BLaER1 treated with 17β-estradiol and CSF1 and Interleukin-3, amounts not matched to agents 10 nM and 100 nM (cell line): ENCODE data around the gene IGF2BP2.

Experiments used
- H3K27ac ChIP-seq, 11 experiments: shearing (Covaris generic); formaldehyde crosslinking; 2 replicates each; pipeline ENCODE4 v1.8.1; 2022
- H3K27me3 ChIP-seq, 11 experiments: shearing (Covaris generic); formaldehyde crosslinking; 2 replicates each; pipeline ENCODE4 v1.8.1; 2022
- H3K36me3 ChIP-seq, 11 experiments: shearing (Covaris generic); formaldehyde crosslinking; 2 replicates each; pipeline ENCODE4 v1.8.1; 2022
- H3K4me1 ChIP-seq, 10 experiments: shearing (Covaris generic); formaldehyde crosslinking; 2 replicates each; pipeline ENCODE4 v1.8.1; 2022
- H3K4me2 ChIP-seq, 11 experiments: shearing (Covaris generic); formaldehyde crosslinking; 2 replicates each; pipeline ENCODE4 v1.8.1; 2022
- H3K4me3 ChIP-seq, 10 experiments: shearing (Covaris generic); formaldehyde crosslinking; 2 replicates each; pipeline ENCODE4 v1.8.1; 2022
- H3K9ac ChIP-seq, 11 experiments: shearing (Covaris generic); formaldehyde crosslinking; 2 replicates each; pipeline ENCODE4 v1.8.1; 2022
- H3K9me3 ChIP-seq, 11 experiments: shearing (Covaris generic); formaldehyde crosslinking; replicated peaks in 1 of 11; 2 replicates each; pipeline ENCODE4 v1.8.1; 2022
- H4K20me1 ChIP-seq, 11 experiments: shearing (Covaris generic); formaldehyde crosslinking; 2 replicates each; pipeline ENCODE4 v1.8.1; 2022
- Cebpa-rat ChIP-seq, 11 experiments: shearing (Covaris generic); IDR thresholded peaks; 2 replicates each; pipeline ENCODE4 v1.8.1; 2022

IGF2BP2 gene

GRCh38 chr3:185737740-185738680, 86.8 kb downstream of the IGF2BP2 start:
- peak overlapping the region in 7 of 11 experiments; percentile 1 to 34 (median 16); a peak in 8 of 22 replicates for H3K4me2 ChIP-seq

GRCh38 chr3:185737020-185737419, 87.8 kb downstream of the IGF2BP2 start:
- no peak overlapping the region for H3K9ac ChIP-seq
- H3K36me3 ChIP-seq = no peaks in the 10 kb centered on the region
- H3K4me2 ChIP-seq = no peak overlapping the region
- H3K9me3 ChIP-seq = 0 out of 22 replicates have a peak, but pooled peaks cover 0 to 5% (median 0%) of the 10 kb centered on the region in 11 experiments
- H3K4me3 ChIP-seq = no peak overlapping the region
- no peaks in the 10 kb centered on the region for H4K20me1 ChIP-seq
- H3K4me1 ChIP-seq = peaks cover 11 to 39% (median 22%) of the 10 kb centered on the region in 10 experiments; a peak in 19 of 20 replicates
- TF ChIP-seq Cebpa-rat (IDR thresholded peaks at IDR 0.05) = no peak
- no peak overlapping the region for H3K27ac ChIP-seq
- no peaks in the 10 kb centered on the region for H3K27me3 ChIP-seq

More at GRCh38 chr3:185737740-185738680, 86.8 kb downstream of the IGF2BP2 start:
- H3K9me3 ChIP-seq = 0 out of 22 replicates have a peak, but pooled peaks cover 0 to 6% (median 0%) of the 10 kb centered on the region in 11 experiments
- H3K27me3 ChIP-seq = no peaks in the 10 kb centered on the region
- no peaks in the 10 kb centered on the region for H4K20me1 ChIP-seq
- no peak for TF ChIP-seq Cebpa-rat (IDR thresholded peaks at IDR 0.05)
- no peak overlapping the region for H3K4me3 ChIP-seq
- H3K27ac ChIP-seq = no peak overlapping the region
- H3K9ac ChIP-seq = no peak overlapping the region
- peaks cover 1 to 37% (median 15%) of the 10 kb centered on the region in 10 experiments; a peak in 18 of 20 replicates for H3K4me1 ChIP-seq
- H3K36me3 ChIP-seq = no peaks in the 10 kb centered on the region

GRCh38 chr3:185734725-185735096, 90.1 kb downstream of the IGF2BP2 start:
- no peak for TF ChIP-seq Cebpa-rat (IDR thresholded peaks at IDR 0.05)
- H3K4me3 ChIP-seq = no peak overlapping the region
- no peaks in the 10 kb centered on the region for H4K20me1 ChIP-seq
- H3K36me3 ChIP-seq = no peaks in the 10 kb centered on the region
- H3K4me2 ChIP-seq = no peak overlapping the region
- H3K4me1 ChIP-seq = peaks cover 20 to 44% (median 30%) of the 10 kb centered on the region in 10 experiments; a peak in 19 of 20 replicates
- H3K27ac ChIP-seq = no peak overlapping the region
- H3K9ac ChIP-seq = no peak overlapping the region
- H3K9me3 ChIP-seq = peaks cover 0 to 3% (median 0%) of the 10 kb centered on the region in 11 experiments; a peak in 1 of 22 replicates
- no peaks in the 10 kb centered on the region for H3K27me3 ChIP-seq

GRCh38 chr3:185733980-185734724, 90.7 kb downstream of the IGF2BP2 start:
- Histone ChIP-seq H3K4me2 (no peak overlapping the region), H3K9ac (no peak overlapping the region), H4K20me1 (no peaks in the 10 kb centered on the region), H3K27ac (no peak overlapping the region), H3K27me3 (no peaks in the 10 kb centered on the region), H3K9me3 (peaks cover 0 to 3% (median 0%) of the 10 kb centered on the region in 11 experiments; a peak in 1 of 22 replicates), H3K4me3 (no peak overlapping the region), H3K36me3 (no peaks in the 10 kb centered on the region), H3K4me1 (peaks cover 20 to 44% (median 30%) of the 10 kb centered on the region in 10 experiments; a peak in 19 of 20 replicates)
- TF ChIP-seq Cebpa-rat (IDR thresholded peaks at IDR 0.05) = no peak

- Histone ChIP-seq H3K27ac (peak overlapping the region in 5 of 11 experiments; percentile 14 to 58 (median 47); a peak in 8 of 22 replicates), H3K4me3 (no peak overlapping the region), H3K4me1 (peaks cover 20 to 45% (median 30%) of the 10 kb centered on the region in 10 experiments; a peak in 19 of 20 replicates), H3K9me3 (peaks cover 0 to 3% (median 0%) of the 10 kb centered on the region in 11 experiments; a peak in 1 of 22 replicates), H3K9ac (peak overlapping the region in 3 of 11 experiments; percentile 35 to 48 (median 39); a peak in 3 of 22 replicates), H3K36me3 (no peaks in the 10 kb centered on the region), H3K4me2 (peak overlapping the region in 10 of 11 experiments; percentile 1 to 74 (median 56); a peak in 20 of 22 replicates), H4K20me1 (no peaks in the 10 kb centered on the region), H3K27me3 (no peaks in the 10 kb centered on the region)
- no peak for TF ChIP-seq Cebpa-rat (IDR thresholded peaks at IDR 0.05)
Observed at GRCh38 chr3:185732782-185733181, 92.1 kb downstream of the IGF2BP2 start.

GRCh38 chr3:185730550-185730949, 94.3 kb downstream of the IGF2BP2 start:
- H3K9ac ChIP-seq = no peak overlapping the region
- H3K4me2 ChIP-seq = no peak overlapping the region
- no peaks in the 10 kb centered on the region for H4K20me1 ChIP-seq
- no peak for TF ChIP-seq Cebpa-rat (IDR thresholded peaks at IDR 0.05)
- peaks cover 0 to 3% (median 0%) of the 10 kb centered on the region in 11 experiments; a peak in 1 of 22 replicates for H3K9me3 ChIP-seq
- H3K4me1 ChIP-seq = peaks cover 20 to 44% (median 30%) of the 10 kb centered on the region in 10 experiments; a peak in 19 of 20 replicates
- H3K27ac ChIP-seq = no peak overlapping the region
- no peak overlapping the region for H3K4me3 ChIP-seq
- H3K27me3 ChIP-seq = no peaks in the 10 kb centered on the region
- H3K36me3 ChIP-seq = no peaks in the 10 kb centered on the region

- peaks cover 20 to 44% (median 30%) of the 10 kb centered on the region in 10 experiments; a peak in 19 of 20 replicates for H3K4me1 ChIP-seq
- H3K27ac ChIP-seq = no peak overlapping the region
Observed at GRCh38 chr3:185729337-185730055, 95.3 kb downstream of the IGF2BP2 start.

GRCh38 chr3:185728630-185729336, 96.1 kb downstream of the IGF2BP2 start:
- Histone ChIP-seq H3K4me3 (no peak overlapping the region), H3K27me3 (no peaks in the 10 kb centered on the region), H3K36me3 (no peaks in the 10 kb centered on the region), H3K9ac (no peak overlapping the region), H4K20me1 (no peaks in the 10 kb centered on the region), H3K4me1 (peaks cover 20 to 37% (median 29%) of the 10 kb centered on the region in 10 experiments; a peak in 19 of 20 replicates), H3K27ac (no peak overlapping the region), H3K9me3 (peaks cover 0 to 6% (median 0%) of the 10 kb centered on the region in 11 experiments; a peak in 2 of 22 replicates), H3K4me2 (no peak overlapping the region; a peak in 1 of 22 replicates)
- TF ChIP-seq Cebpa-rat (IDR thresholded peaks at IDR 0.05) = no peak

More at GRCh38 chr3:185729337-185730055, 95.3 kb downstream of the IGF2BP2 start:
- Histone ChIP-seq H4K20me1 (no peaks in the 10 kb centered on the region), H3K4me3 (no peak overlapping the region), H3K36me3 (no peaks in the 10 kb centered on the region), H3K27me3 (no peaks in the 10 kb centered on the region), H3K9me3 (peaks cover 0 to 6% (median 0%) of the 10 kb centered on the region in 11 experiments; a peak in 2 of 22 replicates), H3K4me2 (no peak overlapping the region), H3K9ac (no peak overlapping the region)
- no peak for TF ChIP-seq Cebpa-rat (IDR thresholded peaks at IDR 0.05)
